H9 (cell line): ENCODE results near the gene HPF1. TPM values are rescaled to one million over a fixed set of nuclear protein-coding genes. Genes with fewer than 3 reads are reported as not detected.

Experiments used
- DNase-seq: peaks from one replicate; pipeline ENCODE4 v3.0.0-alpha.2; 2017
- H2AFZ ChIP-seq: one replicate; pipeline ENCODE4 v1.6.1; 2013; ENCODE audit warnings: mild to moderate bottlenecking, low read length, control low read depth, moderate library complexity
- H2AK5ac ChIP-seq: 2 replicates; pipeline ENCODE4 v1.6.1; 2013; ENCODE audit warnings: low read length, control low read depth, mixed read lengths; ENCODE audit not compliant: insufficient read length
- H2BK120ac ChIP-seq: one replicate; pipeline ENCODE4 v1.6.1; 2013; ENCODE audit warnings: low read depth, mild to moderate bottlenecking, low read length, control low read depth, inconsistent platforms; ENCODE audit not compliant: poor library complexity, severe bottlenecking
- H2BK12ac ChIP-seq: 2 replicates; pipeline ENCODE4 v1.6.1; 2013; ENCODE audit warnings: low read length, control low read depth, mixed read lengths, low read depth; ENCODE audit not compliant: insufficient read length
- H2BK15ac ChIP-seq: 2 replicates; pipeline ENCODE4 v1.6.1; 2013; ENCODE audit warnings: low read depth, low read length, control low read depth
- H2BK20ac ChIP-seq: one replicate; pipeline ENCODE4 v1.6.1; 2013; ENCODE audit warnings: low read depth, mild to moderate bottlenecking, low read length, control low read depth, inconsistent platforms; ENCODE audit not compliant: poor library complexity, severe bottlenecking
- H2BK5ac ChIP-seq: 2 replicates; pipeline ENCODE4 v1.6.1; 2013; ENCODE audit warnings: low read length, control low read depth, mixed read lengths; ENCODE audit not compliant: insufficient read length
- H3K14ac ChIP-seq: 2 replicates; pipeline ENCODE4 v1.6.1; 2013; ENCODE audit warnings: low read length, control low read depth; ENCODE audit not compliant: insufficient read depth
- H3K18ac ChIP-seq: 2 replicates; pipeline ENCODE4 v1.6.1; 2013; ENCODE audit warnings: low read depth, mild to moderate bottlenecking, mixed read lengths, low read length, control low read depth; ENCODE audit not compliant: insufficient read length
- H3K23ac ChIP-seq: 2 replicates; pipeline ENCODE4 v1.6.1; 2013; ENCODE audit warnings: low read length, control low read depth, mixed read lengths, low read depth; ENCODE audit not compliant: insufficient read length
- H3K23me2 ChIP-seq: 2 replicates; pipeline ENCODE4 v1.6.1; 2013; ENCODE audit warnings: low read depth, mild to moderate bottlenecking, mixed read lengths, low read length, control low read depth; ENCODE audit not compliant: insufficient read length, poor library complexity, severe bottlenecking
- H3K27ac ChIP-seq: 2 replicates; pipeline ENCODE4 v1.5.1; 2013; ENCODE audit warnings: low read length, control low read depth, mixed read lengths, low read depth; ENCODE audit not compliant: insufficient read length
- H3K27me3 ChIP-seq: 2 replicates; pipeline ENCODE4 v1.6.1; 2013; ENCODE audit warnings: low read length, control low read depth, inconsistent platforms; ENCODE audit not compliant: insufficient read depth
- H3K4ac ChIP-seq: 2 replicates; pipeline ENCODE4 v1.6.1; 2013; ENCODE audit warnings: low read depth, mild to moderate bottlenecking, control low read depth, inconsistent platforms, low read length, moderate library complexity
- H3K4me1 ChIP-seq: 2 replicates; pipeline ENCODE4 v1.6.1; 2013; ENCODE audit warnings: low read length, control low read depth, inconsistent platforms; ENCODE audit not compliant: insufficient read depth
- H3K4me2 ChIP-seq: 2 replicates; pipeline ENCODE4 v1.6.1; 2013; ENCODE audit warnings: low read length, control low read depth, mixed read lengths; ENCODE audit not compliant: insufficient read length, insufficient read depth
- H3K56ac ChIP-seq: 2 replicates; pipeline ENCODE4 v1.6.1; 2013; ENCODE audit warnings: low read depth, mild to moderate bottlenecking, mixed read lengths, low read length, control low read depth; ENCODE audit not compliant: insufficient read length
- H3K79me1 ChIP-seq: 2 replicates; pipeline ENCODE4 v1.6.1; 2013; ENCODE audit warnings: low read depth, mild to moderate bottlenecking, moderate library complexity, low read length, control low read depth, inconsistent platforms; ENCODE audit not compliant: insufficient read depth, poor library complexity, severe bottlenecking
- H3K79me2 ChIP-seq: 2 replicates; pipeline ENCODE4 v1.6.1; 2013; ENCODE audit warnings: low read length, control low read depth, inconsistent platforms; ENCODE audit not compliant: insufficient read depth
- H3K9ac ChIP-seq: 2 replicates; pipeline ENCODE4 v1.6.1; 2013; ENCODE audit warnings: low read length, control low read depth, mixed read lengths; ENCODE audit not compliant: insufficient read length; ENCODE audit errors: extremely low read depth
- H3K9me3 ChIP-seq: one replicate; pipeline ENCODE4 v1.6.1; 2013; ENCODE audit warnings: low read depth, low read length, inconsistent platforms; ENCODE audit not compliant: control insufficient read depth
- H3T11ph ChIP-seq: one replicate; pipeline ENCODE4 v1.6.1; 2013; ENCODE audit warnings: mild to moderate bottlenecking, low read length, control low read depth, inconsistent platforms
- H4K20me1 ChIP-seq: one replicate; pipeline ENCODE4 v1.6.1; 2013; ENCODE audit not compliant: control insufficient read depth, insufficient read length, insufficient read depth
- H4K5ac ChIP-seq: 2 replicates; pipeline ENCODE4 v1.6.1; 2013; ENCODE audit warnings: low read depth, mild to moderate bottlenecking, mixed read lengths, low read length, control low read depth; ENCODE audit not compliant: insufficient read length
- H4K8ac ChIP-seq: replicated peaks from 2 replicates; pipeline ENCODE4 v1.6.1; 2013; ENCODE audit warnings: low read length, control low read depth, mixed read lengths, low read depth; ENCODE audit not compliant: insufficient read length
- H4K91ac ChIP-seq: 2 replicates; pipeline ENCODE4 v1.6.1; 2013; ENCODE audit warnings: low read depth, mild to moderate bottlenecking, moderate library complexity, mixed read lengths, low read length, control low read depth; ENCODE audit not compliant: insufficient read length
- H3K27ac Mint-ChIP-seq, 3 experiments: 2 replicates in 2 of 3; 3 replicates in 1 of 3; pipeline ENCODE4 v1.8.0; 2020 to 2021; ENCODE audit warnings: mixed read lengths in 3 of 3, mild to moderate bottlenecking in 1 of 3, moderate library complexity in 1 of 3
- H3K27me3 Mint-ChIP-seq: 2 replicates; pipeline ENCODE4 v1.8.0; 2021; ENCODE audit warnings: low read depth, mild to moderate bottlenecking, moderate library complexity, mixed read lengths
- H3K36me3 Mint-ChIP-seq, 3 experiments: 2 replicates in 2 of 3; 3 replicates in 1 of 3; pipeline ENCODE4 v1.8.0; 2020 to 2021; ENCODE audit warnings: low read depth in 3 of 3, mixed read lengths in 3 of 3; ENCODE audit not compliant: insufficient read depth in 1 of 3
- H3K4me1 Mint-ChIP-seq, 2 experiments: 2 replicates each; pipeline ENCODE4 v1.8.0; 2020; ENCODE audit warnings: mixed read lengths in 2 of 2
- H3K4me3 Mint-ChIP-seq, 2 experiments: 2 replicates in 1 of 2; 3 replicates in 1 of 2; pipeline ENCODE4 v1.8.0; 2020 to 2021; ENCODE audit warnings: mild to moderate bottlenecking in 2 of 2, mixed read lengths in 2 of 2, moderate library complexity in 1 of 2
- H3K9me3 Mint-ChIP-seq, 2 experiments: 2 replicates in 1 of 2; 3 replicates in 1 of 2; pipeline ENCODE4 v1.8.0; 2020; ENCODE audit warnings: mild to moderate bottlenecking in 2 of 2, mixed read lengths in 2 of 2, moderate library complexity in 1 of 2
- CTCF ChIP-seq: fragments of 200-600 bp; sonication (generic); conservative IDR thresholded peaks from 3 replicates; pipeline ENCODE4 v1.8.0; 2021; ENCODE audit warnings: antibody characterized with exemption, mild to moderate bottlenecking
- WGBS: extraction: QIAGEN DNeasy Blood & Tissue Kit; methylation state at CpG from one replicate; pipeline ENCODE4 v1.1.7; 2013; ENCODE audit warnings: missing lambda C conversion rate, low lambda C conversion rate, mixed read lengths; ENCODE audit not compliant: insufficient read length; ENCODE audit errors: extremely low coverage; 5-methylcytosine and 5-hydroxymethylcytosine counted together
- total RNA-seq: library from RNA; stranded (reverse); gene quantifications from 2 replicates; pipeline ENCODE4 v1.2.1, GENCODE V29; 2021

The HPF1 gene
- total RNA-seq, 1 experiment from 2014 or later = 32.1 TPM

- no peaks in the 10 kb centered on the region for H3K27me3 Mint-ChIP-seq
- Histone ChIP-seq H3K18ac (no peak overlapping the region), H2AK5ac (no peak overlapping the region), H2BK5ac (no peak overlapping the region), H2BK15ac (no peak overlapping the region), H4K91ac (no peak overlapping the region), H3K9me3 (no peaks in the 10 kb centered on the region), H3K27me3 (no peaks in the 10 kb centered on the region), H4K8ac (no peak overlapping the region), H3T11ph (no peak overlapping the region), H3K9ac (no peak overlapping the region), H2BK12ac (no peak overlapping the region), H3K27ac (no peak overlapping the region), H3K23me2 (no peaks in the 10 kb centered on the region), H3K14ac (no peak overlapping the region), H2BK120ac (no peak overlapping the region), H4K20me1 (no peaks in the 10 kb centered on the region), H3K23ac (no peak overlapping the region), H3K79me2 (no peaks in the 10 kb centered on the region), H3K56ac (no peak overlapping the region), H2BK20ac (no peak overlapping the region), H4K5ac (no peak overlapping the region), H3K79me1 (no peaks in the 10 kb centered on the region), H3K4me1 (no peaks in the 10 kb centered on the region), H3K4me2 (no peak overlapping the region), H3K4ac (no peak overlapping the region), H2AFZ (no peak overlapping the region)
- no peak for TF ChIP-seq CTCF
- H3K4me3 Mint-ChIP-seq = no peak overlapping the region
- H3K27ac Mint-ChIP-seq = no peak overlapping the region
- peaks cover 3% of the 10 kb centered on the region in 2 experiments; a peak in 2 of 4 replicates for H3K4me1 Mint-ChIP-seq
- DNase-seq = no peak
- WGBS = no CpG with 5 or more reads among the region's 5 CpGs
- no peaks in the 10 kb centered on the region for H3K9me3 Mint-ChIP-seq
- peaks cover 0 to 20% (median 15%) of the 10 kb centered on the region in 3 experiments; a peak in 6 of 7 replicates for H3K36me3 Mint-ChIP-seq
These were observed 27.2 kb downstream of the HPF1 start for GRCh38 chr4:169730564-169730963.
